GM23248 (cell line): ENCODE results near the gene CNTNAP1. TPM values are rescaled to one million over a fixed set of nuclear protein-coding genes. Genes with fewer than 3 reads are reported as not detected.

Source experiments
- DNase-seq: peaks from one replicate; pipeline ENCODE4 v3.0.0-alpha.2; 2015
- H2AFZ ChIP-seq: fragments of 200-600 bp; sonication (generic); 2 replicates; pipeline ENCODE4 v1.6.1; 2016; ENCODE audit warnings: antibody characterized with exemption
- H3F3A ChIP-seq: fragments of 200-600 bp; sonication (generic); 2 replicates; pipeline ENCODE4 v1.6.1; 2016; ENCODE audit warnings: mild to moderate bottlenecking, antibody characterized with exemption, mixed run types; ENCODE audit not compliant: insufficient read depth
- H3K27ac ChIP-seq: fragments of 200-600 bp; sonication (generic); 2 replicates; pipeline ENCODE4 v1.5.1; 2016; ENCODE audit warnings: mild to moderate bottlenecking
- H3K27me3 ChIP-seq: fragments of 200-600 bp; sonication (generic); replicated peaks from 2 replicates; pipeline ENCODE4 v1.6.1; 2016; ENCODE audit warnings: mild to moderate bottlenecking; ENCODE audit not compliant: insufficient read depth
- H3K36me3 ChIP-seq: fragments of 200-600 bp; sonication (generic); 2 replicates; pipeline ENCODE4 v1.6.1; 2016; ENCODE audit warnings: low read depth, mild to moderate bottlenecking
- H3K4me1 ChIP-seq: fragments of 200-600 bp; sonication (generic); 2 replicates; pipeline ENCODE4 v1.6.1; 2016; ENCODE audit warnings: mild to moderate bottlenecking; ENCODE audit not compliant: insufficient read depth
- H3K4me2 ChIP-seq: fragments of 200-600 bp; sonication (generic); one replicate; pipeline ENCODE4 v1.6.1; 2016; ENCODE audit warnings: mild to moderate bottlenecking; ENCODE audit not compliant: unreplicated experiment
- H3K4me3 ChIP-seq: fragments of 200-600 bp; sonication (generic); 2 replicates; pipeline ENCODE4 v1.5.1; 2016; ENCODE audit warnings: mild to moderate bottlenecking
- H3K79me2 ChIP-seq: fragments of 200-600 bp; sonication (generic); 2 replicates; pipeline ENCODE4 v1.6.1; 2016; ENCODE audit warnings: mild to moderate bottlenecking; ENCODE audit not compliant: insufficient read depth
- H3K9ac ChIP-seq: fragments of 200-600 bp; sonication (generic); 2 replicates; pipeline ENCODE4 v1.6.1; 2016; ENCODE audit warnings: mild to moderate bottlenecking
- H3K9me2 ChIP-seq: fragments of 200-600 bp; sonication (generic); 2 replicates; pipeline ENCODE4 v1.6.1; 2016; ENCODE audit warnings: mixed run types, mild to moderate bottlenecking, moderate library complexity; ENCODE audit not compliant: insufficient read depth
- H3K9me3 ChIP-seq: fragments of 200-600 bp; sonication (generic); one replicate; pipeline ENCODE4 v1.6.1; 2017; ENCODE audit warnings: low read depth
- H4K20me1 ChIP-seq: fragments of 200-600 bp; sonication (generic); 2 replicates; pipeline ENCODE4 v1.6.0; 2016; ENCODE audit not compliant: insufficient read depth
- EZH2 ChIP-seq: fragments of 200-600 bp; sonication (generic); IDR thresholded peaks from 2 replicates; pipeline ENCODE4 v1.6.1; 2018; ENCODE audit warnings: antibody characterized with exemption, mild to moderate bottlenecking; ENCODE audit not compliant: insufficient read depth, poor library complexity, severe bottlenecking
- EZH2phosphoT487 ChIP-seq: fragments of 200-600 bp; sonication (generic); IDR thresholded peaks from 2 replicates; pipeline ENCODE4 v1.6.1; 2018; ENCODE audit warnings: antibody characterized with exemption, moderate library complexity, mild to moderate bottlenecking, low read depth; ENCODE audit not compliant: insufficient read depth
- WGBS, 2 experiments: methylation state at CpG; one replicate each; pipeline ENCODE4 v1.1.6; 2015 to 2017; ENCODE audit warnings: low lambda C conversion rate in 2 of 2, low coverage in 1 of 2; ENCODE audit errors: missing lambda C conversion rate in 2 of 2; 5-methylcytosine and 5-hydroxymethylcytosine counted together
- in situ Hi-C: fragments of 300-500 bp; cut with MboI; formaldehyde crosslinking; loops from 2 replicates; pipeline ENCODE4 v1.15.0; 2020
- polyA plus RNA-seq: library from polyadenylated mRNA; unstranded; fragments of >200 nt; fragmentation: Nextera tagmentation; extraction: Ambion mirVana; gene quantifications from 2 replicates; pipeline ENCODE4 v1.2.1, GENCODE V29; 2016
- total RNA-seq: library from RNA; depleted of rRNA; stranded (reverse); fragments of >200 nt; shearing (Covaris generic); gene quantifications from 2 replicates; pipeline ENCODE4 v1.2.3, GENCODE V29; 2014

CNTNAP1 gene
- total and polyA plus RNA-seq, 2 experiments from 2014 or later, result 3.6 to 24.5 TPM

DNA sequence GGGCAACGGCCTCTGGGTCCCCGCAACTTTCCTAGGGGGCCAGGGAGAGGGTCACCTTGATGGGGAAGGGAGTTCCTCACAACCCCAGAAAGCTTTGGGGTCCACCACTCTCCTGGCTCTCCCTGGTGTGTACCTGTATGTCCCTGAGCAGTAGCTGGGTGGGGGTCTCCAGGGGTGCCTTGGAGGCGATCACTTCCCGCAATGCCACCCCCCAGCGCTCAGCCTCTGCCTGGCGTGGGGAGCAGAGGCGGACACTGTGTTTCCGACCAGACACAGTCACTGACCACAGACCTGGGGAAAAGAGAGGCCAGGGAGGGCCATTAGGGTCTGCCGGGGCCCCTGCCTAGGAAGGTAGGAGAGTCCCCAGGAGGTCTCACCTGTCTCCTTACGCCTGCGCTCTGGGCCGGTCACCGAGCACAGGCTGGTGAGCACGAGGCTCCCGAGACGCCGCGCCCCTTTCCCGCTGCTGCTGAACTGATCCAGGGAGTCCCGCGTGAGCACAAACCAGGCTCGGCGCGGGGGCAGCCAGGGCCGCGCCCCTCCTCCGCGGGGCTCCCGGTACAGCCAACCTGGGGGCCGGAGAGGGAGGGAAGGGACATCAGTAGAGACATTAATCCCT is 9.0 kb upstream of the CNTNAP1 start:
- Histone ChIP-seq H3K27me3 (no peaks in the 10 kb centered on the region), H3K27ac (no peak overlapping the region), H4K20me1 (no peaks in the 10 kb centered on the region), H3K9me3 (no peaks in the 10 kb centered on the region), H3K79me2 (peaks cover 30% of the 10 kb centered on the region), H3K36me3 (no peaks in the 10 kb centered on the region; the same call in 1 of the 2 replicates), H3K4me2 (no peak overlapping the region), H3F3A (peaks cover 17% of the 10 kb centered on the region; the same call in 1 of the 2 replicates), H3K9me2 (no peaks in the 10 kb centered on the region), H2AFZ (no peak overlapping the region), H3K9ac (peak overlapping the region; percentile 14; the same call in 1 of the 2 replicates), H3K4me3 (peak overlapping the region; percentile 87; the same call in 1 of the 2 replicates), H3K4me1 (peaks cover 27% of the 10 kb centered on the region)
- no peak for DNase-seq
- in situ Hi-C loops, result no loop called here
- no peak for TF ChIP-seq EZH2
- TF ChIP-seq EZH2phosphoT487, result no peak
- 64% methylated on average over 29 to 30 of the region's 30 CpGs for WGBS, 2 experiments

DNA sequence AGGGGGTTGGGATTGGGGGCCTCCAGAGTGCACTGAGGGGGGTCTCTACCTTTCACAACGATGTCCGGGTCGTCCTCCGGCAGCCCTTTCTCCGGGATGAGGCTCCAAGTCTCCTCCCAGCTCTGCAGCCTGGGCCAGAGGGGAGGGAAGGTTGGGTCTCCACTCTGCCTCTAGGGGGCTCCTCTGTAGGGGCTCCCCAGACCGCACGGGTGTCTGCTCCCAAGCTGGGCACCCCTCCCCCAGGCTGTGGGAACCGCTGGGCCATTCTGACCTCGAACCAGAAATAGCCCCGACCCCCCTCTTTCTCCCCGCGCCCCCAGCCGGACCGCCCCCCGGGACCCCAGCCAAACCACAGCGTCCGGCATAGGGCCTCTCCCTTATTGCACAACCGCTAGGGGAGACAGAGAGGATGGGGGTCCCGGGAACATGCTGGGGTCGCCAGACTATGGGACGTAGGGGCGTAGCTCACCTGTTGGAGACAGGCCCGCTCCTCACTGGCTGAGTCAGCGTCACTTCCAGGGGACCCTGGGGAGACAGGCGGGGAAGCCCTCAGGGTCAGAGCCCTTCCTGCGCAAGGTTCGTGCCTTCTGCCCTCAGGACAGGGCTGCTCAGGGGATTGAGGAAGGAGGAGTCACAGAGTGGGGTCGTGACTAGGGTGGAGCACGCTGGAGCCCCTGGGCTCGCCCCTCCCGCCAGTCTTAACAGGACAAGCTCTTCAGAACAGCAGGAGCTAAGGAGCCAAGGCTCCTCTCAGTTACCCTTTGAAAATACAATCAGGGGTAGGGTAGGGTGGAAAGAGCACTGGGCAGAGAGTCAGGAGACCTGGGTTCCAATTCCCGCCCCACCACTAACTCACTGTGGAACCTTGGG is 8.2 kb upstream of the CNTNAP1 start:
- Histone ChIP-seq H3F3A (peaks cover 15% of the 10 kb centered on the region; the same call in 1 of the 2 replicates), H2AFZ (no peak overlapping the region), H3K9me2 (no peaks in the 10 kb centered on the region), H4K20me1 (no peaks in the 10 kb centered on the region), H3K4me2 (peak overlapping the region; percentile 85), H3K79me2 (peaks cover 30% of the 10 kb centered on the region), H3K9me3 (no peaks in the 10 kb centered on the region), H3K4me1 (peaks cover 30% of the 10 kb centered on the region), H3K27me3 (no peaks in the 10 kb centered on the region), H3K4me3 (peak overlapping the region; percentile 87), H3K9ac (peak overlapping the region; percentile 14), H3K36me3 (no peaks in the 10 kb centered on the region), H3K27ac (no peak overlapping the region)
- in situ Hi-C loops, result no loop called here
- DNase-seq, result peak; percentile 70
- 19 to 22% methylated on average over 24 to 27 of the region's 32 CpGs for WGBS, 2 experiments
- TF ChIP-seq EZH2phosphoT487 (no peak), EZH2 (no peak)

DNA sequence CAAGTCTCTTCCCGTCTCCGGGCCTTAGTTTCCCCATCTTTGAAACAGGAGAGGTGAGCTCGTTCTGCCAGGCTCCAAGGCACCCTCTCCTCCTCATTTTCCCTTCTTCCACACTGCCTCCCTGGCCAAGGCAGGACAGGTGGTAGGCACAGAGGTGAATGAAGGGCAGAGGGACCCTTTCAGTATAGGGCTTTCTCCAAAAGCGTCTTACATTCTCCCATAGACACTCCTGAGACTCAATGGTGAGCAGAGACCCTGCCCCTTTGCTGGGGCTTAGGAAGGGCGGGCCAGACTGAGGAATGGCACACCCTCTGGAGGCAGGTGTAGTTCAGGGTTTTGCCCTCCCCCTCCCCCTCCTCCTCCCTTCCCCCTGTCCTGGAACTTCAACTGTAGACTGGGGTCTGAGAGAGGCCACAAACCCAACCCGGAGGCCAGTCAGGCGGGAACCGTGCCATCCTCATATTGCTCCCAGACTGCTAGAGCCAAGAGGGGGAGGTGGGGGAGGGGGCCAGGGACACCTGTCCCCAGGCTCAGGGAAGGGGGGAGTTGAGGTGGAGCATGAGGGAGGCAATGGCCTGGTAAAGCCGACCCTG is 7.5 kb upstream of the CNTNAP1 start:
- in situ Hi-C loops, result no loop called here
- H3K9me3 ChIP-seq, result no peaks in the 10 kb centered on the region
- H4K20me1 ChIP-seq, result no peaks in the 10 kb centered on the region
- H3K79me2 ChIP-seq, result peaks cover 30% of the 10 kb centered on the region
- no peak overlapping the region for H3K27ac ChIP-seq
- peak overlapping the region; percentile 85 for H3K4me2 ChIP-seq
- peaks cover 10% of the 10 kb centered on the region; the same call in 1 of the 2 replicates for H3F3A ChIP-seq
- peak overlapping the region; percentile 79 for H3K9ac ChIP-seq
- no peaks in the 10 kb centered on the region for H3K9me2 ChIP-seq
- H3K4me1 ChIP-seq, result peaks cover 34% of the 10 kb centered on the region
- 34 to 41% methylated on average over 9 of the region's 9 CpGs for WGBS, 2 experiments
- TF ChIP-seq EZH2phosphoT487 (no peak), EZH2 (no peak)
- no peaks in the 10 kb centered on the region for H3K27me3 ChIP-seq
- H2AFZ ChIP-seq, result no peak overlapping the region
- H3K36me3 ChIP-seq, result no peaks in the 10 kb centered on the region
- DNase-seq, result no peak
- peak overlapping the region; percentile 87 for H3K4me3 ChIP-seq

DNA sequence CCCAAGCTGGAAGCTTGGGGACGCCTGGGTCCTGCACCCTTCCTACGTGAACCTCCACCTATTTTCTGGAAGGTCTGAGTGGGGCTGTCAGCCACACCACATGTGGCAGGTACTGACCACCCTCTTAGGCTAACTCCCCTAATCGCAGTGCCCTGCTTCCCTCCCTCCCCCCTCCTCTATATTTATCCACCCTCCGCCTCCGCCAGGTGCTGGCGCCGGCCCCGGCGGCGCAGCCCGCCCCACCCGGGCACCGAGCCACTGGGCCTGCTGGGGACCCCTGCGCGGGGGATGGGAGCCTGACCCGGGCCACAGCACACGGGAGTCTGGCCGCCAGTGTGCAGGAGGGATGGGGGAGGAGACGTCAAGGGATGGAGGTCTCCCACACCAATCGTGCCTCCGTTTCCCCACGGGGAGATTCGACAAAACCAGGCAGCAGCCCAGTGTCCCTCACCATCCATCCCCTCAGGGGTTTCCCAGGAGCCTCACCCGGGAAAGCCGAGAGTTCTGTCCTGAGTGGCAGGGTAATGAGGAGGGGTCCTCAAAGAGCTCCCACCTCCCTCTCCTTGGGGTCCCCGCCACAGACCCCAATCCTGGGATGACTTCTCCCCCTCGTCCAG is 6.9 kb upstream of the CNTNAP1 start:
- no peaks in the 10 kb centered on the region for H4K20me1 ChIP-seq

More for the DNA sequence above, 6.9 kb upstream of the CNTNAP1 start:
- H3F3A ChIP-seq, result peaks cover 10% of the 10 kb centered on the region; the same call in 1 of the 2 replicates
- no peaks in the 10 kb centered on the region for H3K27me3 ChIP-seq
- no peaks in the 10 kb centered on the region for H3K9me2 ChIP-seq
- in situ Hi-C loops, result no loop called here
- peak overlapping the region; percentile 85 for H3K4me2 ChIP-seq
- WGBS, 2 experiments, result 1 to 3% methylated on average over 20 to 27 of the region's 27 CpGs
- no peak overlapping the region for H3K27ac ChIP-seq
- H3K9ac ChIP-seq, result peak overlapping the region; percentile 79
- TF ChIP-seq EZH2phosphoT487 (no peak), EZH2 (no peak)
- H3K4me3 ChIP-seq, result peak overlapping the region; percentile 87
- DNase-seq, result no peak
- H2AFZ ChIP-seq, result no peak overlapping the region
- peaks cover 30% of the 10 kb centered on the region for H3K79me2 ChIP-seq
- H3K9me3 ChIP-seq, result no peaks in the 10 kb centered on the region
- H3K4me1 ChIP-seq, result peaks cover 34% of the 10 kb centered on the region
- H3K36me3 ChIP-seq, result no peaks in the 10 kb centered on the region
